Duodenal mucosa (tissue), 2 donors: Measurements from ENCODE around the gene GBE1.

ENCODE experiments used
- H3K27ac ChIP-seq: one replicate; pipeline ENCODE4 v1.7.0; 2013; ENCODE audit warnings: low read depth, low read length
- H3K27me3 ChIP-seq, 2 donors: one replicate each; pipeline ENCODE4 v1.7.0; 2013; ENCODE audit warnings: low read length in 2 of 2, control low read depth in 1 of 2; ENCODE audit not compliant: insufficient read depth in 2 of 2, control insufficient read depth in 1 of 2
- H3K36me3 ChIP-seq, 2 donors: one replicate each; pipeline ENCODE4 v1.7.0; 2013; ENCODE audit warnings: low read length in 2 of 2, control low read depth in 1 of 2; ENCODE audit not compliant: insufficient read depth in 2 of 2, control insufficient read depth in 1 of 2
- H3K4me1 ChIP-seq, 2 donors: one replicate each; pipeline ENCODE4 v1.7.0; 2013; ENCODE audit warnings: low read length in 2 of 2, control low read depth in 1 of 2; ENCODE audit not compliant: insufficient read depth in 2 of 2, control insufficient read depth in 1 of 2
- H3K4me3 ChIP-seq, 2 donors: one replicate each; pipeline ENCODE4 v1.7.0; 2013; ENCODE audit warnings: low read length in 2 of 2, low read depth in 1 of 2
- H3K9ac ChIP-seq, 2 donors: one replicate each; pipeline ENCODE4 v1.7.0; 2013; ENCODE audit warnings: low read length in 2 of 2, low read depth in 1 of 2
- H3K9me3 ChIP-seq, 2 donors: one replicate each; pipeline ENCODE4 v1.7.0; 2013; ENCODE audit warnings: low read length in 2 of 2, control low read depth in 1 of 2; ENCODE audit not compliant: control insufficient read depth in 1 of 2

Gene GBE1

DNA sequence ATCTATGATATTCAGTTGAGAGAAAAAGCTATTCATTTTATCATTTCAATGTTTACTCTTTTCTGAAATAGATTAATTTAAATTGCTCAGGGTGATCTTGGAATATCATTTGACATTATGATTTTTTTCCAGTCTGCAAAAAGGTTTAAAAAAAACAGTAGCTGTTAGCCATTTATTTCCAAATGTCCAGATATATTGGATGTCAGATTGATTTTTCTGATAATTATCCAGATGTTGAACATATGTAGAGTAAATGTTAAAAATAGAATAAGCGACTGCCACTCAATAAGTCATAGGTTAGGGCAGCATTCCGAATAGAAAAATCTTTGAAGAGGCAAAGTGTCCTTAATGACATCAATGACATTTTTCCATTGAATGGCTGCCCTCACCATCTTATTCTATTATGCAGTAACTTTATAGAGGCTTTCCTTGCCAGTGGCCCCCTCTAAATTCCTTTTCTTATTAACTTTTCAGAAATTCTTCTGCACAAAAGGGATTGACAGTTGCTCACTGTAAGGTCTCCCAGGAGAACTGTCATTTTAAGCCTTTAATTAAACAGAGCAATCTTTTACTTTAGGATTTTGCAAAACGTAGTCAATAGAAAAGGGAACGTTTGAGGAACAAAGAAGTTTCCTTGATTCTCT is 316.5 kb downstream of the GBE1 start:
- no peaks in the 10 kb centered on the region for H3K4me1 ChIP-seq
- no peak overlapping the region for H3K27ac ChIP-seq
- H3K27me3 ChIP-seq = no peaks in the 10 kb centered on the region
- no peaks in the 10 kb centered on the region for H3K9me3 ChIP-seq
- no peaks in the 10 kb centered on the region for H3K36me3 ChIP-seq
- H3K4me3 ChIP-seq = no peak overlapping the region
- H3K9ac ChIP-seq = no peak overlapping the region

GRCh38 chr3:81443958-81444357 is 317.5 kb downstream of the GBE1 start:
- no peaks in the 10 kb centered on the region for H3K36me3 ChIP-seq
- no peak overlapping the region for H3K4me3 ChIP-seq
- no peaks in the 10 kb centered on the region for H3K27me3 ChIP-seq
- no peaks in the 10 kb centered on the region for H3K4me1 ChIP-seq
- no peak overlapping the region for H3K9ac ChIP-seq
- H3K27ac ChIP-seq = no peak overlapping the region
- H3K9me3 ChIP-seq = no peaks in the 10 kb centered on the region

GRCh38 chr3:81443457-81443782 is 318.0 kb downstream of the GBE1 start:
- H3K9ac ChIP-seq = no peak overlapping the region
- H3K9me3 ChIP-seq = no peaks in the 10 kb centered on the region
- H3K27ac ChIP-seq = no peak overlapping the region
- no peaks in the 10 kb centered on the region for H3K36me3 ChIP-seq
- H3K27me3 ChIP-seq = no peaks in the 10 kb centered on the region
- no peak overlapping the region for H3K4me3 ChIP-seq
- H3K4me1 ChIP-seq = no peaks in the 10 kb centered on the region

DNA sequence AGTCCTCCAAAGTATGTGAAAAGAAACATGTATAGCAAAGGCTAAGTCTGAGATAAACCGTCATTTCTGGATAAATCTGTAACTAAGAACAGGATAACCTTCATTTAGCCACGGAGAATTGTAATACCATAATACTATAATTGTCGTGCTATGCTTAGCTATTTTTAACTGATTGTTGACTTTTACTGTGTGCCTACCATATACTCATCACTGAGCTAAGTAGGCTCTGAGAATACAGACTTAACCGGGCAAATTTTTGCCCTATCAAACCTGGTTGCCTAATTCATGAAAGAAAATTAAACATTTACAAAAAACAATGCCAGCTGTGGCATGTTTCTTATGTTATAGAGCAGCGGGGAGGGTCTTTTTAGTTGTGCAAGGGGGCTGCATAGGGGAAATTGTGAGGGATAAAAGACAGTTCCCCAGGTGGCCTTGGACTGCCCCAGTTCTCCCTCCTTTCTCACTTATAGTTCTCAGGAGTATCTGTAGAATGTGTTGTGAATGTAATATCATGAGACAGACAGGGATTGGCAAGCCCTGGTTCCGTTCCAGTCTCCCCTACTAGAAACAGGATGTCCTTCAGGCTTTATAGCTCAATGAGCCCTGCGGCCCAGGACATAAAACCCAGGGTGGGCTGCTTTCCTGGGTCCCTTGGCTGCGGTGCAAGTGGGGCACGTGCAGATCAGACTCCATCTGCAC is 318.5 kb downstream of the GBE1 start:
- Histone ChIP-seq H3K36me3 (no peaks in the 10 kb centered on the region), H3K27ac (no peak overlapping the region), H3K27me3 (no peaks in the 10 kb centered on the region), H3K9ac (no peak overlapping the region), H3K4me3 (no peak overlapping the region), H3K4me1 (no peaks in the 10 kb centered on the region), H3K9me3 (no peaks in the 10 kb centered on the region)

DNA sequence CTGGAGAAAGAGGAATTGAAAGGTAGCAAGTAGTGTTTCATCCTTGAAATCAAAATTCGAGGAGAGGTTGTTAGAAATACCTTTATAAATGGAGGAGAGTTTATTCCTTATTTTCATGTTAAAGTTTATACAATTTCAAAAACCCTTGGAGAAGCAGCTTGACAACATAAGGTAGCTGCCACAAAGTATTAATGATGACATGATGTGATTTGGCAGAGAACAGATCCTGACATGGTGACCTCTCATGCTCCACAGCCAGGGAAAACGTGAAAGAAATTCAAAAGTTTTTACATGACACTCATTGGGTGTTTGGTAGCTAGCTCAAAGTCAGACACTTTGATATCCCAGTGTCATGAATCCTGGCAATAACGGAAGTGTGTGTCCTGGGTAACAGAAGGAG is 320.8 kb downstream of the GBE1 start:
- no peak overlapping the region for H3K27ac ChIP-seq
- H3K9me3 ChIP-seq = no peaks in the 10 kb centered on the region
- H3K27me3 ChIP-seq = no peaks in the 10 kb centered on the region
- no peaks in the 10 kb centered on the region for H3K4me1 ChIP-seq
- H3K9ac ChIP-seq = no peak overlapping the region
- H3K4me3 ChIP-seq = no peak overlapping the region
- H3K36me3 ChIP-seq = no peaks in the 10 kb centered on the region
